Astrocyte of the cerebellum (primary cell): ENCODE measurements around the gene SPDYE4.
A peak's percentile ranks its signal among the peaks of the same experiment; 100 is the strongest.

Experiments
- DNase-seq: peaks from one replicate; pipeline ENCODE4 v3.0.0-alpha.2; 2011; ENCODE audit warnings: low read depth
- H3K4me3 ChIP-seq: 2 replicates; pipeline ENCODE4 v1.5.1; 2011; ENCODE audit warnings: mild to moderate bottlenecking, low read depth, low read length, moderate library complexity
- in situ Hi-C: cut with HindIII; loops from 2 replicates; pipeline ENCODE4 v1.10.0; 2017; ENCODE audit warnings: low sequenced_read_pairs
- TF ChIP-seq, protein P1 (sequence below): IDR thresholded peaks from 2 replicates; pipeline ENCODE4 v1.5.1; 2012; ENCODE audit warnings: low read length, low read depth, moderate library complexity, mild to moderate bottlenecking; ENCODE audit errors: missing control alignments

SPDYE4 gene

DNA sequence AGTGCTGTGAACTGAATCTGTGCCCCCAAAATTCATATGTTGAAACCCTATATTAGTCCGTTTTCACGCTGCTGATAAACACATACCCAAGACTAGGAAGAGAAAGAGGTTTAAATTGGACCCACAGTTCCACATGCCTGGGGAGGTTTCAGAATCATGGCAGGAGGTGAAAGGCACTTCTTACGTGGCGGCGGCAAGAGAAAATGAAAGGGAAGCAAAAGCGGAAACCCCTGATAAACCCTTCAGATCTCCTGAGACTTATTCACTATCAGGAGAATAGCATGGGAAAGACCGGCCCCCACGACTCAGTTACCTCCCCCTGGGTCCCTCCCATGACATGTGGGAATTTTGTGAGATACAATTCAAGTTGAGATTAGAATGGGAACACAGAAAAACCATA is 3.7 kb upstream of the SPDYE4 start:
- H3K4me3 ChIP-seq: no peak overlapping the region
- no peak for DNase-seq
- in situ Hi-C loops: loop anchor here (25.0 kb wide), 1 partner anchor 350 kb away; no protein-coding TSS in a partner anchor
- TF ChIP-seq, protein P1, sequence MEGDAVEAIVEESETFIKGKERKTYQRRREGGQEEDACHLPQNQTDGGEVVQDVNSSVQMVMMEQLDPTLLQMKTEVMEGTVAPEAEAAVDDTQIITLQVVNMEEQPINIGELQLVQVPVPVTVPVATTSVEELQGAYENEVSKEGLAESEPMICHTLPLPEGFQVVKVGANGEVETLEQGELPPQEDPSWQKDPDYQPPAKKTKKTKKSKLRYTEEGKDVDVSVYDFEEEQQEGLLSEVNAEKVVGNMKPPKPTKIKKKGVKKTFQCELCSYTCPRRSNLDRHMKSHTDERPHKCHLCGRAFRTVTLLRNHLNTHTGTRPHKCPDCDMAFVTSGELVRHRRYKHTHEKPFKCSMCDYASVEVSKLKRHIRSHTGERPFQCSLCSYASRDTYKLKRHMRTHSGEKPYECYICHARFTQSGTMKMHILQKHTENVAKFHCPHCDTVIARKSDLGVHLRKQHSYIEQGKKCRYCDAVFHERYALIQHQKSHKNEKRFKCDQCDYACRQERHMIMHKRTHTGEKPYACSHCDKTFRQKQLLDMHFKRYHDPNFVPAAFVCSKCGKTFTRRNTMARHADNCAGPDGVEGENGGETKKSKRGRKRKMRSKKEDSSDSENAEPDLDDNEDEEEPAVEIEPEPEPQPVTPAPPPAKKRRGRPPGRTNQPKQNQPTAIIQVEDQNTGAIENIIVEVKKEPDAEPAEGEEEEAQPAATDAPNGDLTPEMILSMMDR: no peak

DNA sequence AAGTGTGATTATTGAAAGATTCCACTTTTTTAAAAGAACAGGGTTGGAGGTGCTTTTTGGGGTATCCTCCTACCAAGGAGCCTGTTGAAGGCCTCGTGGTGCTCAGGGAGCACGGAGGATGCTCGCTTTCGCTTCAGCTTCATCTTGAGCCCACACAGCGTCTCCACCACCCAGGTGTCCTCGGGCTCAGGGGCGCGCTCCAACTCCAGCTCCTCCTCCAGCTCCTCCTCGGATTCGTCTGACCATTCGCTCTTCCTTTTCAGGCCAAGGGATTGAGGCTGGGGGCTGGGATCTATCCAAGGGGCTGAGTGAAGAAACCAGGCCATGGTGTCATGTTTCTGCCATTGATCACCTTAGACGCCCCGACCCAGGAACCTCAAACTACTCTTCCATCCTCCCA is 1.2 kb downstream of the SPDYE4 start:
- no peak for DNase-seq
- in situ Hi-C loops: loop anchor here (25.0 kb wide), 1 partner anchor 345 kb away; no protein-coding TSS in a partner anchor

DNA sequence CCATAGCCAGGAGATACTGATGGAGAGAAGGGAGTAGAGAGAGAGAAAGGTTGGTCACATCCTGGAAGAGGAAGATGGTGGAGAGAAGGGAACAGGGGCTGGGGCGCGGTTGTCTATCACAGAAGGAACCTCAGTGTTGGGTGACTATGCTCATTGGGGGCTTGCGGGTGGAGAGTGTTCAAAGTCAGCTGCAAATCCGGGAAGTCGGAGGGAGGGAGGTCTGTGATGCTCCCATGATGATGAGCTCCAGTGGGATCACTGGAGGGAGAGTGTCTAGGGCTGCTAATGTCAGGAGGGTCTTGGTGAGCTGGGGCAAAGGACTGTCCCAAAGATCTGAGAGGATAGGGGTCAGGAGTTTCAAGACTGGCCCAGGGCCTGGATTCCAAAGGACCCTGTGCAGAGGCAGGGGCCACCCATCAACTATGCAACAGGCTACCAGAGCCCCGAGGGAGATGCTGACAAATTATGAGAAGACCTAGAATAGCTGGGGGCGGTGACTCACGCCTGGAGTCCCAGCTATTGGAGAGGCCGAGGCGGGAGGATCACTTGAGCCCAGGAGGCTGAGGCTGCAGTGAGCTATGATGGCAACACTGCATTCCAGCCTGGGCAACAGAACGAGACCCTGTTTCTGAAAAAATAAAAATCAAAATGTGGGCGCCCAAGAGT is 2.6 kb downstream of the SPDYE4 start:
- TF ChIP-seq, protein P1: no peak
- DNase-seq: no peak
- in situ Hi-C loops: loop anchor here (25.0 kb wide), 1 partner anchor 343 kb away; no protein-coding TSS in a partner anchor
- no peak overlapping the region for H3K4me3 ChIP-seq

More for the DNA sequence above, 1.2 kb downstream of the SPDYE4 start:
- TF ChIP-seq, protein P1: no peak
- no peak overlapping the region for H3K4me3 ChIP-seq

DNA sequence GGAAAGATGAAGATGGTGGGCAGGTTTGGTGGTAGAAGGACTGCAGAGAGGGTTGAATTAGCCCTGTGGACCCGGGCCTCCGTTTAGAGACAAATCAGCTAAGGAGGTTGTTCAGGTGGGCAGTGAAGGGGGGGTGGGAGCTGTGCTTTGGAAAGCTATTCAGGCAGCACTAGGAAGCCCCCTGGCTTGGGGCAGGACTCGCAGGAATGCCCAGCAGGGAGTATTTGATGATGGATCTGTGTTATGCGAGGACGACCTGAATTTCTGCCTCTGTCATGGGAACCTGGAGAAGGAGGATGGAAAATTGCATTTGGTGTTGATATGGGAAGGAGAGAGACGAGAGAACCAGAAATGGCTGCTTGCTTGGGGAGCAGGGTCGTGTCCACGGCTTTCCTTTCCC is 3.5 kb downstream of the SPDYE4 start:
- TF ChIP-seq, protein P1: no peak

DNA sequence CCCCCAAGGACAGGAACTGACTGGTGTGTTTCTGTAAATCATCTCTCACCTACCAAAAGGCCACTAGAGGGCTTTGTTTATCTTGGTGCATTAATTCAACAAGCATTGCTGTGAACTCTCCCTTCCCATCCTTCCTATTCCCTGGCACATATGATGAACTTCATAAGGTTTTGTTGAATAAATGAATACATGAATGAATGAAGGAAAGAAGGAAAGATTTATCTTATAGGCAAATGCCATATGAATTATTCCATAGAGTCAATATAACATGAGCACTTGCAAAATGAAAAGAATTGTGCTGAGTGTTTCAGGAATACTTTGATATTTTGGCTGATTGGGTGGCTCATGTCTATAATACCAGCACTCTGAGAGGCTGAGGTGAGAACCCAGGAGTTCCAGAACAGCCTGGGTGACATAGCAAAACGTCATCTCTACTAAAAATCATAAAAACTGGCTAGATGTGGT is 4.3 kb downstream of the SPDYE4 start:
- no peak overlapping the region for H3K4me3 ChIP-seq
- in situ Hi-C loops: loop anchor here (25.0 kb wide), 1 partner anchor 342 kb away; no protein-coding TSS in a partner anchor
- DNase-seq: no peak
- TF ChIP-seq, protein P1: peak; percentile 40

More for the DNA sequence above, 3.5 kb downstream of the SPDYE4 start:
- H3K4me3 ChIP-seq: no peak overlapping the region
- no peak for DNase-seq
- in situ Hi-C loops: loop anchor here (25.0 kb wide), 1 partner anchor 343 kb away; no protein-coding TSS in a partner anchor

DNA sequence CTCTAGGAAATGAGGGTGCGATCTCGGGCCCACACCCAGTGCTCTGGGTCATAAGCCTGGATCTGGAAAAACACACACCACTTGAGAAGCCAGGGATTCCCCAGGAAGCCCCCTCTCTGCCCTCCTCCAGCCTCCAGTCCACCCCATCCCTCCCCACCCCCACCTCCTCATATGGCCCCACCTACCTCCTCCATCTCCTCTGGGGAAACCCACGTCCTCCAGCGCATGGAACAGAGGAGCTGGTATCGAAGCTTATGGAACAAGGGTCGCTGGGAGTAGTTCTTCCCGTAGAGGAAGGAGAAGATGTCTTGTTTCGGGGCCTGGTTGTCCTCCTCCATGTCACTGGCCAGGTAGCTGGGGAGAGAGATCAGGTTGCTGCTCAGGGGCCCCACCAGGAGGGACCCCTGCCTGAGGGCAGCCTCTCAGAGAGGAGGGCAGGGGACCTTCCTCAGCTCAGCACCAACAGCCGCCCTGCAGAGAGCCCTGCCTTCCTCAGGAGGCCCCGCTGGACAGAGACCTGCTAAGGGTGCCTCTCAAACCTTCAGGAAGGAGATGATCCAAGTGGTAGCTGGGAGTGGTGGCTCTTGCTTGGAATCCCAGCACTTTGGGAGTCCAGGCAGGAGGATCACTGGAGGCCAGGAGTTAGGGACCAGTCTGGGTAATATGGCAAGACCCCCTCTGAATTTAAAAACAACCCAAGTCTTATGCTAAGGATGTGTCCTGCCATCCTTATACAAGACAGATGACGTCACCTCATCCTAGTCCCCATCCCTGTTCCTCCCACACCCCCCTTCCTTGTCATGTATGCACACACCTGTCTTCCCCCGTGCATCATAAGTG is 5.0 kb downstream of the SPDYE4 start:
- H3K4me3 ChIP-seq: no peak overlapping the region
- TF ChIP-seq, protein P1: no peak
- in situ Hi-C loops: loop anchor here (25.0 kb wide), 1 partner anchor 341 kb away; no protein-coding TSS in a partner anchor
- DNase-seq: no peak
